HUES64 (cell line): Measurements from ENCODE around the gene EVPL. TPM values are rescaled to one million over a fixed set of nuclear protein-coding genes. Genes with fewer than 3 reads are reported as not detected.
A peak's percentile ranks its signal among the peaks of the same experiment; 100 is the strongest.
"Not testable (repeated sequence)": the region's sequence is repeated elsewhere in the genome, so short reads cannot be mapped to it uniquely, and the experiment has no call there.

ENCODE experiments used
- H3K27ac ChIP-seq: 2 replicates; pipeline ENCODE4 v1.7.0; 2013; ENCODE audit warnings: low read depth, low read length, inconsistent platforms
- H3K27me3 ChIP-seq: 2 replicates; pipeline ENCODE4 v1.6.1; 2013; ENCODE audit warnings: mild to moderate bottlenecking, low read length; ENCODE audit not compliant: insufficient read depth
- H3K36me3 ChIP-seq: 2 replicates; pipeline ENCODE4 v1.6.1; 2013; ENCODE audit warnings: mild to moderate bottlenecking, low read length; ENCODE audit not compliant: insufficient read depth
- H3K4me1 ChIP-seq: 2 replicates; pipeline ENCODE4 v1.6.1; 2013; ENCODE audit warnings: mild to moderate bottlenecking, low read length, moderate library complexity; ENCODE audit not compliant: insufficient read depth
- H3K4me3 ChIP-seq: 2 replicates; pipeline ENCODE4 v1.5.1; 2013; ENCODE audit warnings: mild to moderate bottlenecking, low read length, moderate library complexity
- H3K9ac ChIP-seq: 2 replicates; pipeline ENCODE4 v1.6.1; 2013; ENCODE audit warnings: mild to moderate bottlenecking, low read depth, low read length
- H3K9me3 ChIP-seq: 2 replicates; pipeline ENCODE4 v1.6.1; 2013; ENCODE audit warnings: low read depth, low read length; ENCODE audit not compliant: insufficient read depth
- WGBS: fragments of 150-250, 120-280 bp; methylation state at CpG from one replicate; pipeline ENCODE4 v1.1.7; 2013; ENCODE audit warnings: missing lambda C conversion rate; 5-methylcytosine and 5-hydroxymethylcytosine counted together
- polyA plus RNA-seq, 2 experiments: library from polyadenylated mRNA; stranded (reverse); fragments of 50-300 nt; gene quantifications; one replicate each; pipeline ENCODE4 v1.2.3, GENCODE V29; 2013

The EVPL gene
- 0.15 TPM for polyA plus RNA-seq (2013, experiment 1 of 2)
- polyA plus RNA-seq (2013, experiment 2 of 2) = 0.06 TPM

DNA sequence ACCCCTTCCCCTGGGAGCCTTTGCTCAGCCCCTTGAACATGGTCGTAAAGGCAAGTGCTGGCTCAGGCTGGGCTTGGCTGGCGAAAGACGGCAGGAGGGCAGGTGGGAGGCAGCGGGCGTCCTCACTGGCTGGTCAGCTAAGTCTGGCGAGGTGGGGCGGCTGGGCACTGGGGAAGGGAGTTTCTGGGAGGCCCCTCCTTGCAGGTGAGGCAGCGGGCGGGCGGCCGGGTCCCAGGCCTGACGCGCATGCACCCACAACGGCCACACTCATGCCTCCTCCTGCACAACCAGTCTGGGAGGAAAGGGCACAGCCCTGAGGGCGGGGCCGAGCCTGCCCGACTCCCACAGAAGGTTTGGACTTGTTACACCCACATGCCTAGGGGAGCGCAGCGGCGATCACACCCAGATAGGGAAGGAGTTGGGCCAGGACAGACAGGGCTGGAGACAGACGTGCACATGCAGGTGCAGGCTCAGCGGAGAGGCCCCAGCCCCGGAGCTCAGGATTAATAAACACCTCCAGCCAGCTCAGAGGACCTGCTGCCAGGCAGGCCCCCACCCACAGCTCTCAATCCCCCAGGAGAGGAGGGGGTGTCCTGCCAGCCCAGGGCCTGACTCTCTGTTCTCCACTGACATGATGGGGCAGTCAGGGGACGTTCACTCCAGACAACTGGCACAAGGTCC lies at the start of gene EVPL:
Gene EVPL (minus strand): TSS at position 148 of the 681 bp plus-strand sequence. CDS start 108 bp downstream, at position 40.
- Histone ChIP-seq H3K4me1 (peaks cover 6% of the 10 kb centered on the region; the same call in 1 of the 2 replicates), H3K9me3 (no peaks in the 10 kb centered on the region), H3K36me3 (no peaks in the 10 kb centered on the region), H3K4me3 (no peak within 1 kb of the TSS), H3K27me3 (no peaks in the 10 kb centered on the region), H3K9ac (no peak within 1 kb of the TSS), H3K27ac (no peak within 1 kb of the TSS)
- WGBS = 86% methylated on average over 24 of the region's 24 CpGs

DNA sequence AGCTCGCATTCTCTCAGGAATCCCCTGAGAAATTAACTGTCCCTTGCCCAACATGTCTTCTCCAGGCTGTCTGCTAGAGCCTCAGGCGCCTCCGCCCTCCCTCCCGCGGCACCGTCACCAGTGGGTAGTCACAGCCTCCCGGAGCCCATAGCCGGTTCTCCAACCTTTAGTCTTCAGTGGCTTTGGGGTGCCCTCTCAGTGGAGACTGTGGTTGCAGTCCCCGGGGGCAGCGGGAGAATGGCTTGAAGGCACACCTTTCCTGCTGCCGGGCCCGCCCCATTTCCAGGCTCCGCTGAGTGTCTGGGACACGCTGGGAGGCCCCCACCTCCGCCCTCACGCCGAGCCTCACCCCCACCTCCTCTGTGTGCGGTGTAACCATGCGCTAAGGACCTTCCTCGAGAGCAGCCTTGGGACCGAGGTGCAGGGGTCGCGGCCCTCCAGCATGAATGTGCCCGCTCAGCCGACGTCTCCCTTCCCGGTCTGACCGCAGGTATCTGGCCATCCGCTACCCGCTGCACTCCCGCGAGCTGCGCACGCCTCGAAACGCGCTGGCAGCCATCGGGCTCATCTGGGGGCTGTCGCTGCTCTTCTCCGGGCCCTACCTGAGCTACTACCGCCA lies 49.1 kb upstream of the EVPL start:
- peaks cover 14% of the 10 kb centered on the region for H3K4me1 ChIP-seq
- 6% methylated on average over 41 of the region's 41 CpGs for WGBS
- H3K9ac ChIP-seq = no peak overlapping the region
- no peaks in the 10 kb centered on the region for H3K9me3 ChIP-seq
- no peak overlapping the region for H3K27ac ChIP-seq
- peak overlapping the region; percentile 39 for H3K4me3 ChIP-seq
- no peaks in the 10 kb centered on the region for H3K36me3 ChIP-seq
- H3K27me3 ChIP-seq = peaks cover 68% of the 10 kb centered on the region

- peak overlapping the region; percentile 39 for H3K4me3 ChIP-seq
- no peak overlapping the region for H3K9ac ChIP-seq
- H3K9me3 ChIP-seq = no peaks in the 10 kb centered on the region
- peaks cover 16% of the 10 kb centered on the region for H3K4me1 ChIP-seq
- no peaks in the 10 kb centered on the region for H3K36me3 ChIP-seq
- WGBS = 5% methylated on average over 48 of the region's 48 CpGs
- H3K27ac ChIP-seq = no peak overlapping the region
- H3K27me3 ChIP-seq = peaks cover 68% of the 10 kb centered on the region
Measured at GRCh38 chr17:76075364-76076145, 48.4 kb upstream of the EVPL start.

DNA sequence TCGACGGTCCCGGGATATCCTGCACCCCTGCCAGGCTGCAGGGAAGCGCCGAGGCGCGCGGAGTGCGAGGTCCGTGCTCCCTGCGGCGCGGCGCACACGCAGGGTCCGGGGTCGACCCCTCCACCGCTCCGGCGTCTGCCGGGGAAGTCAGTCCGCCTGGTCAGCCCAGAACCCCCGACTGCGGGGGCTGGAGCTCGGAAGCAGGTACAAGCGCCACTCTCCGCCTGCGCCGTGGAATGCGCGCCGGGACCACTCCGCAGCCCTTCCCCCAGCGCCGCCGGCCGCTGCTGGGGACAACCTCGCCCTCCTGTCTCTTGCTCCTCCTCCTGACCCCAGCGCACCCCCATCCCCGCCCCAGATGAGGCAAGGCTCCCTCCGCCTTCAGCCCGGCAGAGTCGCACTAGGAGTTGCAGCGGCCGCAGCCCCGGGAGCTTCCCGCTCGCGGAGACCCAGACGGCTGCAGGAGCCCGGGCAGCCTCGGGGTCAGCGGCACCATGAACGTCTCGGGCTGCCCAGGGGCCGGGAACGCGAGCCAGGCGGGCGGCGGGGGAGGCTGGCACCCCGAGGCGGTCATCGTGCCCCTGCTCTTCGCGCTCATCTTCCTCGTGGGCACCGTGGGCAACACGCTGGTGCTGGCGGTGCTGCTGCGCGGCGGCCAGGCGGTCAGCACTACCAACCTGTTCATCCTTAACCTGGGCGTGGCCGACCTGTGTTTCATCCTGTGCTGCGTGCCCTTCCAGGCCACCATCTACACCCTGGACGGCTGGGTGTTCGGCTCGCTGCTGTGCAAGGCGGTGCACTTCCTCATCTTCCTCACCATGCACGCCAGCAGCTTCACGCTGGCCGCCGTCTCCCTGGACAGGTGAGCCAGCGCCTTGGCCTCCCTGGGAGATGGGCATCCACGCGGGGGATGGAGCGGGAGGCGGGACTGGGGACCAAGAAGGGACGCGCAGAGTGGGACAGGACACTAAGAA lies 47.6 kb upstream of the EVPL start, which contains the start of gene GALR2:
Gene GALR2 (plus strand): TSS at position 392 of the 974 bp plus-strand sequence. CDS start 103 bp downstream, at position 495.
- Histone ChIP-seq H3K4me1 (peaks cover 10% of the 10 kb centered on the region), H3K27me3 (peaks cover 66% of the 10 kb centered on the region), H3K9me3 (no peaks in the 10 kb centered on the region), H3K4me3 (peak within 1 kb of the TSS; percentile 39), H3K36me3 (0 out of 2 replicates have a peak, but pooled peaks cover 2% of the 10 kb centered on the region), H3K27ac (no peak within 1 kb of the TSS), H3K9ac (no peak within 1 kb of the TSS)
- WGBS = 3% methylated on average over 92 of the region's 92 CpGs

DNA sequence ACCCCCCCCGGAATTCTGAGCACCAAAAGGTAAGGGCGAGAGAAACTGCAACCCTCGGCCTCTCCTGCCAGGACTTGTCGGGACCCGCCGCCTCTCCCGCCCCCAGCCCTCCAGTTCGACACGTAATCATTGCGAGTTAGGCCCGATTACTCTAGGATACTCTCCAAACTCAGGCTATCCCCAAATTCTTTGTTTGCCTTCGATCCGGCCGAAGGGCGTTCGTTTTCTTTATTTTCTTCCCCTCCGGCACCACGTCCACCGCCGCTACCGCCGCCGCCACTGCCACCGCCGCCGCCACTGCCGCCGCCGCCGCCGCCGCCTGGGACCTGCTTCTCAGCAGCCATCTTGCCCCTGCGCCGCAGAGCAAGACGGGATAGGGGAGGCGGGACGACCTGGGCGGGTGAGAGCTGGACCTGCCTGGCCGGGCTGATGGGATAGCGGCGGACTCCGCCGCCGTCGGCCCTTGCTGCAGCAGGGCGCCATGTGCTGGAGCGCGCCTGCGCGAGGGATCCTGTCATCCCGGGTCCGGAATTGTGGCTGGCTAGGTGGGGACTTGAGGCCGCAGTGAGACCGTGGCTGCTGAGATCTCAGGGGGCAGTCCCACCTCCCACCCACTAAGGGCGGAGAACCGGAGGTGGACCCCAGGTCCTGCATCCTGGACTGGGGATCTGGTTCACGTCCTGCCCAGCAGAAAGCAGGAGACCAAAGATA lies 45.2 kb upstream of the EVPL start, which contains the start of gene SRP68:
Gene SRP68 (minus strand): TSS at position 370 of the 711 bp plus-strand sequence. CDS start 26 bp downstream, at position 344.
- Histone ChIP-seq H3K27ac (peak within 1 kb of the TSS; percentile 44; the same call in 1 of the 2 replicates), H3K9me3 (no peaks in the 10 kb centered on the region), H3K4me1 (0 out of 2 replicates have a peak, but pooled peaks cover 4% of the 10 kb centered on the region), H3K4me3 (peak within 1 kb of the TSS; percentile 86), H3K36me3 (peaks cover 16% of the 10 kb centered on the region), H3K9ac (peak within 1 kb of the TSS; percentile 81), H3K27me3 (peaks cover 43% of the 10 kb centered on the region)
- under 1% methylated on average over 57 of the region's 57 CpGs for WGBS

DNA sequence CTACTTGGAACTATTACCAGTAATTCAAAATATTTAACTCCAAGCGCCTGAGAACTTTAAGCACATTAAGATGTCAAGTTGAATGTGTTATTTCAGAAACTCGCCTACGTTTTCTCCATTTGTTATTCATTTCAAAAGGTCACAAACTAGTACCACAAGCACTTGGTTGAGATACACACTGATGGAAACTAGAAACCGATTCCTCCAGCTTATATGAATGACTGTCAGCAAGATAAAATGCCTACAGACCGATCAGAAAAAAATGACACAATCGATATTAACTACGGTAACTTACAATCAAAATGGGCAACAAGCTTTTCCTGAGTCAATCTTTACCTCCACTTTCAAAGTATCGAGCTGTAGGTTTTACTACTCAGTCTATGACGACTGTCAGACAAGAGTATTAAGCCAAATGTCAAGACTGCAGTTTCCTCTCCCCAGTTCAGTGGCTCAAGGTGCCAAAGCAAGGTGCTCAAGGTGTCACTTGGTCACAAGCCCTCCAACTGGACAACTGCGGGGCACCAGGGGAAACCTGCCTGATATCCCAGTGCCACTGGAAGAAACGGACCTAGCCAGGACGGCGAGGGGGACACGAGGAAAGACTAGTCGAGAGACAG lies 44.5 kb upstream of the EVPL start:
- Histone ChIP-seq H3K4me3 (peak overlapping the region; percentile 86), H3K27me3 (peaks cover 36% of the 10 kb centered on the region), H3K4me1 (0 out of 2 replicates have a peak, but pooled peaks cover 4% of the 10 kb centered on the region), H3K9ac (peak overlapping the region; percentile 81), H3K27ac (peak overlapping the region; percentile 44; the same call in 1 of the 2 replicates), H3K36me3 (peaks cover 22% of the 10 kb centered on the region), H3K9me3 (no peaks in the 10 kb centered on the region)
- 27% methylated on average over 15 of the region's 15 CpGs for WGBS

- WGBS = 97% methylated on average over 4 of the region's 4 CpGs
- Histone ChIP-seq H3K27me3 (no peaks in the 10 kb centered on the region), H3K9ac (no peak overlapping the region), H3K4me1 (no peaks in the 10 kb centered on the region), H3K27ac (no peak overlapping the region), H3K36me3 (peaks cover 75% of the 10 kb centered on the region), H3K4me3 (no peak overlapping the region), H3K9me3 (no peaks in the 10 kb centered on the region)
Measured at GRCh38 chr17:76065775-76066174, 38.7 kb upstream of the EVPL start.

DNA sequence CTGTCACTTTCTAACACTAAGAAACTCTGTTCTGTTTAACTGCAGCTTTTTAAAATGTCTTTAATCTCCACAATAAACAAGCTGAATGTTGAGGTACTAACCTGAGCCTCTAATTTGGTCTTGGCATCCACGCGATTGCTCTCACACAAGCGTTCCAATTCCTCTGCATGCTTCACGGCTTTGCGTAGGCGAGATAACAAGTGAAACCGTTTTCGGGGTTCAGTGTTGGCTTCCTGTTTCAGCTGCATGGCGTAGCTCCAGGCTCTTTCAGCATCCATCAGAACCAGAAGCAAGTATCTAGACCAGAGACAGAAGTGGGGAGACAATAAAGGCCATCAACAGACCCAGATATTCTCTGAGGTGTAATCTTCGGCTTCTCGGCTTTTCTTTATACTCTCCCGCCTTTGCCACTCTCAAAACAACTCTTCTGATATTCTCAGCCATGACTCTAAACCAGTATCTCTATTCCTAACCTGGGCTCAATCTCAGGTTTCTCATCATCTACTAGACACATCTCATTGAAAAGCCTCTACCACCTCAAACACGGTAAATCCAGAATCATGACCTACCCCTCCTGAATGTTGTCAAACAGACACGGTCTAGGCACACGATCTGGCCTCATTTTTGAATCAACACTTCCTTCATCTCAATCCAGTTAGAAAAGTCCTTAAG lies 36.9 kb upstream of the EVPL start:
- 94% methylated on average over 15 of the region's 15 CpGs for WGBS
- no peaks in the 10 kb centered on the region for H3K4me1 ChIP-seq
- peaks cover 89% of the 10 kb centered on the region for H3K36me3 ChIP-seq
- no peaks in the 10 kb centered on the region for H3K27me3 ChIP-seq
- H3K27ac ChIP-seq = no peak overlapping the region
- H3K9me3 ChIP-seq = no peaks in the 10 kb centered on the region
- H3K9ac ChIP-seq = no peak overlapping the region
- H3K4me3 ChIP-seq = no peak overlapping the region

- not testable (repeated sequence) for H3K27ac ChIP-seq, H3K4me1 ChIP-seq, H3K4me3 ChIP-seq, H3K27me3 ChIP-seq, H3K9me3 ChIP-seq, H3K9ac ChIP-seq
- H3K36me3 ChIP-seq = peaks cover 86% of the 10 kb centered on the region
- WGBS = 96% methylated on average over 6 of the region's 6 CpGs
Measured at GRCh38 chr17:76058264-76058663, 31.2 kb upstream of the EVPL start.
